GM08714 (cell line): Measurements from ENCODE around the gene CORO1C.
"Not testable (repeated sequence)": the region's sequence is repeated elsewhere in the genome, so short reads cannot be mapped to it uniquely, and the experiment has no call there.

Experiments
- H3K4me3 ChIP-seq: fragments of 200-500 bp; sonication (Bioruptor generic); 2 replicates; pipeline ENCODE4 v1.5.1; 2014; ENCODE audit warnings: mild to moderate bottlenecking, low read length, inconsistent platforms
- ZNF274 ChIP-seq: IDR thresholded peaks from 2 replicates; pipeline ENCODE4 v1.6.1; 2012; ENCODE audit warnings: mild to moderate bottlenecking, low read depth, low read length

CORO1C gene

DNA sequence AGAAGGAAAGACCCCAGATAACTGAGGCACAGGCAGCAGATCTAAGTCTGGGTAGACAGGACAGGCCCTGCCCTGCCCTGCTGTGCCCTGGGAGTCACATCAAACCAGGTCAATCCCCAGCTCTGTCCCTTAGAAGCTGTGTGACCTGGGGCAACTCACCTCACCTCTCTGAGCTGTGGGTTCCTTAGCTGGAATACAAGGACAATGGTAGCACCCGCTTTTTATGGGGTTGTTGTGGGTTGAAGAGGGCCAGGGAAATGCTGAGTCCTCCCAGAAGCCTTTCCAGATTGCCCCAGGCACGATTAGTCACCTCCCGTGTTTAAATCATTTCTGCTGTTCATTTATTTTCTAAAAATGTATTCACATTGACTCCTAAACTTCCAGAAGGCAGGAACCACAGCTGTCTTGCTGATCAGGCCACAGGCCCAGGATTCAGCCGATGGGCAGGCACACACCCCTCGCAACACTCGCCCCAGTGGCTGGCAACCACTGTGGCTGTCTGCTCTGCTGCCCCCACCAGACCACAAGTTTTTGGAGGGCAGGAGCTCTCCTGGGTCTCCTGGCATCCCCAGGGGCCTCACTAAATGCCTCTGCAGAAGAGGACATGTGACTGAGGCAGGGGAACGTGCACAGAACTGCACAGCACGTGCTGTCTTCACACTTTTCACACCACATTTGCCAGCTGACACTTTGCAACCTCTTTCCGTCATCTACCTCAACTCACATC lies 100.7 kb downstream of the CORO1C start:
- H3K4me3 ChIP-seq, result no peak overlapping the region
- TF ChIP-seq ZNF274, result no peak

- no peak overlapping the region for H3K4me3 ChIP-seq
- no peak for TF ChIP-seq ZNF274
These were observed 101.4 kb downstream of the CORO1C start for GRCh38 chr12:108629824-108630476.

DNA sequence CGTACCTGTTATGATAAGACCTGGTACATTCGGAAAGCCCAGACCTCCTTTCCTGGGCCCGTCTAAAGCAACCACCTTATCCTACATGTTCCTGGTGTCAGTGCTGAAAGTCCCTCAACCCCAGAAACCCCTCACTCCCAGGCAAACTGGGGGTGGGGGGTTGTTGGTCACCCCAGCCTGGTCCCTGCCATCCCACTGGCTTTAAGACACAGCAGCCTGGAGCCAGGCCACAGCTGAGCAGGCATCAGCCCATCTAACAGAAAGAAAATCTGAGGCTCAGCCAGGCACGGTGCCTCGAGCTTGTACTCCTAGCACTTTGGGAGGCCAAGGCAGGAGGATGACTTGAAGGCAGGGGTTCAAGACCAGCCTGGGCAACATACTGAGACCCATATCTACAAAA lies 102.2 kb downstream of the CORO1C start:
- no peak overlapping the region; the same call in 1 of the 2 replicates for H3K4me3 ChIP-seq
- TF ChIP-seq ZNF274, result no peak

GRCh38 chr12:108627134-108627920 lies 104.0 kb downstream of the CORO1C start:
- TF ChIP-seq ZNF274, result no peak
- no peak overlapping the region for H3K4me3 ChIP-seq

DNA sequence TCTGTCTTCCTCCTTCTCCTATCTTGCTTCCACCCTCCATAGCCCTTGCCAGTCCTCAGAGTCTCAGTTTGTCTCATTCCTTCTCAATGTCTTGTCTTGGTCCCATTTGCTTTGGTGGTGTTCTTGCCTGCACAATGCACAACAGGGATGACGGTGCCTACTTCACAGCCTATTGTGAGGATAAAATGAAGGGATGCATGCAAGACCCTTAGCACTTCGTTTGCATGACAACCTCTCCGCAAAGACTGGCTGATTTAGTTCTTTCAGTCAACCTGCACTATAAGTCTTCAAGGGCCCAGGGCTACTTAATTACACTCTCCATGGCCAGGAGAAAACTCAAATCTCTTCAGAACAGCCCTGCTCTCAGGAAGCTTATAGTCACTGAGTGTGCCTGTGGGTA lies 106.1 kb downstream of the CORO1C start:
- no peak overlapping the region for H3K4me3 ChIP-seq
- TF ChIP-seq ZNF274, result no peak

DNA sequence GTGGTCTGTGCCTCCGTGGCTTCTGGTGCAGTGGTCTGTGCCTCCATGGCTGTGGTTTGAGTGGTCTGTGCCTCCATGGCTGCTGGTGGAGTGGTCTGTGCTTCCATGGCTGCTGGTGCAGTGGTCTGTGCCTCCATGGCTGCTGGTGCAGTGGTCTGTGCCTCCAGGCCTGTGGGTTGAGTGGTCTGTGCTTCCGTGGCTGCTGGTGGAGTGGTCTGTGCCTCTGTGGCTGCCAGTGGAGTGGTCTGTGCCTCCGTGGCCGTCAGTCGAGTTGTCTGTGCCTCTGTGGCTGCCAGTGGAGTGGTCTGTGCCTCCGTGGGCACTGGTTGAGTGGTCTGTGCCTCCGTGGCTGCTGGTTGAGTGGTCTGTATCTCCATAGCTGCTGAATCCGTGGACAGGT lies 107.7 kb downstream of the CORO1C start:
- TF ChIP-seq ZNF274, result no peak

GRCh38 chr12:108622921-108623514 lies 108.3 kb downstream of the CORO1C start:
- TF ChIP-seq ZNF274, result no peak
- no peak overlapping the region for H3K4me3 ChIP-seq

More for the DNA sequence above, 107.7 kb downstream of the CORO1C start:
- H3K4me3 ChIP-seq, result no peak overlapping the region

GRCh38 chr12:108622421-108622820 lies 108.9 kb downstream of the CORO1C start:
- no peak for TF ChIP-seq ZNF274
- no peak overlapping the region for H3K4me3 ChIP-seq

DNA sequence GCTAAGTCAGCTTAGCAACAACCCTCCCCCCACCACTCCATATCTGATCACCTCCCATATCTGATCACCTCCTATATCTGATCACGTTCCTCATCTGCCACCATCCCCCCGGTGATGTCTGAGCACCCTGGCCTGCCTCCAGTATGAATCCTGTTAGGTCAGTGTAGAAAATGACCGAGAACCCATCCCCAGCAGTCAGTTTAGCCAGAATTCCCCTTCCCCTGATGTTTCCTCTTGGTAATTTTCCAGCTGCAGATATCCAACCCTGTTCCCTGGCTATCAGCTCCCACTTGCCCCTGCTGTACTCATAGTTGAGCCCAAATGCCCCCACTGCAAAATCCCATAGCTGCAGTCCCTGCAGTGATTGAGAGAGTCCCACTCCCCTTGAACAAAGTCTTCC lies 110.2 kb downstream of the CORO1C start:
- TF ChIP-seq ZNF274, result no peak
- no peak overlapping the region for H3K4me3 ChIP-seq

GRCh38 chr12:108620236-108620879 lies 111.0 kb downstream of the CORO1C start:
- no peak overlapping the region for H3K4me3 ChIP-seq
- TF ChIP-seq ZNF274, result no peak

GRCh38 chr12:108619369-108620160 lies 111.8 kb downstream of the CORO1C start:
- no peak for TF ChIP-seq ZNF274
- no peak overlapping the region for H3K4me3 ChIP-seq

DNA sequence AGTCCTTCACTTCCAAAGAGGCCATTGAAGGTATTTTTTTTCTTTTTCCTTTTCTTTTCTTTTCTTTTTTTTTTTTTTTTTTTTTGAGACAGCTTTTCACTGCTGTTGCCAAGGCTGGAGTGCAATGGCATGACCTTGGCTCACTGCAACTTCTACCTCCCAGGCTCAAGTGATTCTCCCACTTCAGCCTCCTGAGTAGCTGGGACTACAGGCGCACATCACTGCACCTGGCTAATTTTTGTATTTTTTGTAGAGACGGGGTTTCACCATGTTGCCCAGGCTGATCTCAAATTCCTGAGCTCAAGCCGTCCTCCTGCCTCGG lies 112.4 kb downstream of the CORO1C start:
- H3K4me3 ChIP-seq, result not testable (repeated sequence)
